Esophagus squamous epithelium (tissue), 5 donors: ENCODE data around the gene MLPH. TPM values are rescaled to one million over a fixed set of nuclear protein-coding genes. Genes with fewer than 3 reads are reported as not detected.

ENCODE experiments used
- DNase-seq: peaks from one replicate; lab custom pipeline; 2025; lab: John Stamatoyannopoulos, UW
- H3K27ac ChIP-seq, 4 donors: fragments of 200-600 bp; sonication (generic); one replicate each; pipeline ENCODE4 v1.5.1; 2016 to 2019; ENCODE audit warnings: mild to moderate bottlenecking in 1 of 4
- H3K27me3 ChIP-seq, 4 donors: fragments of 200-600 bp; sonication (generic); 1 replicate in 3 of 4; 2 replicates in 1 of 4; pipeline versions ENCODE4 v1.5.1 to v1.6.0; 2017 to 2021; ENCODE audit warnings: antibody characterized with exemption in 1 of 4
- H3K36me3 ChIP-seq, 3 donors: fragments of 200-600 bp; sonication (generic); one replicate each; pipeline ENCODE4 v1.5.1; 2016 to 2019
- H3K4me1 ChIP-seq, 3 donors: fragments of 200-600 bp; sonication (generic); one replicate each; pipeline ENCODE4 v1.5.1; 2017 to 2019
- H3K4me3 ChIP-seq, 4 donors: fragments of 200-600 bp; sonication (generic); 1 replicate in 3 of 4; 2 replicates in 1 of 4; pipeline ENCODE4 v1.5.1; 2016 to 2019; ENCODE audit warnings: mild to moderate bottlenecking in 2 of 4, moderate library complexity in 1 of 4
- H3K9me3 ChIP-seq, 3 donors: fragments of 200-600 bp; sonication (generic); one replicate each; pipeline ENCODE4 v1.5.1; 2016 to 2019
- POLR2A ChIP-seq, 4 donors: fragments of 450-650 bp; IDR thresholded peaks; one replicate each; pipeline ENCODE4 v1.6.1; 2017; ENCODE audit warnings: antibody characterized with exemption in 4 of 4, mild to moderate bottlenecking in 4 of 4, moderate library complexity in 3 of 4
- WGBS, 2 donors: methylation state at CpG; one replicate each; pipeline ENCODE4 v1.1.5; 2018; 5-methylcytosine and 5-hydroxymethylcytosine counted together
- intact Hi-C: fragments of 100-400 bp; cut with DNase I; formaldehyde crosslinking; loops from one replicate; pipeline ENCODE4 v1.15.0; 2022
- total RNA-seq, 4 donors: library from RNA; depleted of rRNA; stranded (reverse); fragments of >200 nt; gene quantifications; one replicate each; pipeline ENCODE4 v1.1.0, GENCODE V29; 2016
- TF ChIP-seq, protein P1 (sequence below), 6 experiments: fragments of 450-650 bp in 4 of 6; fragments of 200-600 bp in 2 of 6; sonication (generic) in 2 of 6; IDR thresholded peaks; one replicate each; pipeline ENCODE4 v1.5.1; 2016 to 2019; ENCODE audit warnings: antibody characterized with exemption in 6 of 6, mild to moderate bottlenecking in 4 of 6, moderate library complexity in 4 of 6
- donor health status: DM: yes; HTN: yes; CAD: no.

The MLPH gene
- total RNA-seq, 4 donors from 2014 or later = 1.8 to 10.5 (median 7.6) TPM

DNA sequence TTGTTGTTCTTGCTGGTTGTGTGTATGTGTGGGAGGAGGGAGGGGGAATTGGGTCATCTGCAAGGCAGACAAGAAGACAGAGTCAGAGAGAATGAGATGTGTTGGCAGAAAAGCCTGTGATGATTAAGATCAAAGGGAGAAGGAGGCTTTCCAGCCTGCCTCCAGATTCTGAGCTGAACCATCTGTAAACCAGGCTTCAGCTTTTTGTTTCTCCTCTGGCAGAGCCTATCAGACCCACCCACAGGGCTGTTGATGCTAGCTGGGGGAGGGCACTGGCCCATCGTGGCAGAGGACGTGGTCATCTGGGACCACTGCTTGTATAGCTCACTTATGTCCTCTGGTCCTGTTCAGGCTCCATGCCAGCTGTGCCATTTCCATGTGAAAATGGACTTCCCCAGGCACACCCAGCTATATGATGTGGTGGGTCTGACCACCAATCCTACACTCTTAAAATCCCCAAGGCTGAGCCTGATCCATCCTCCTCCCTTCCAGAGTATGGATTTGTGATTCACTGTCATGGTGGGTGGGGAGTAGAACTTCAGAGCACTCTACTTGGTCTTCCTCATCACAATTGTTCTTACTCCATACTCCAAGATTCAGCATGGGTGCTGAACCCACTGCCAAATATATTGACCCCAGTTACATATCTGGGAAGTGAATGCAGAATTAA lies 45.3 kb upstream of the MLPH start:
- WGBS, 2 donors = 33% methylated on average over 2 of the region's 2 CpGs
- Histone ChIP-seq H3K36me3 (no peaks in the 10 kb centered on the region), H3K9me3 (no peaks in the 10 kb centered on the region), H3K4me1 (peaks cover 0 to 24% (median 3%) of the 10 kb centered on the region in 3 donors), H3K27ac (peak overlapping the region in 3 of 4 donors; percentile 56 to 79 (median 75)), H3K27me3 (peaks cover 0 to 17% (median 0%) of the 10 kb centered on the region in 4 donors), H3K4me3 (no peak overlapping the region)
- intact Hi-C loops = no loop called here
- TF ChIP-seq POLR2A (IDR thresholded peaks at IDR 0.05) = no peak
- TF ChIP-seq, protein P1, sequence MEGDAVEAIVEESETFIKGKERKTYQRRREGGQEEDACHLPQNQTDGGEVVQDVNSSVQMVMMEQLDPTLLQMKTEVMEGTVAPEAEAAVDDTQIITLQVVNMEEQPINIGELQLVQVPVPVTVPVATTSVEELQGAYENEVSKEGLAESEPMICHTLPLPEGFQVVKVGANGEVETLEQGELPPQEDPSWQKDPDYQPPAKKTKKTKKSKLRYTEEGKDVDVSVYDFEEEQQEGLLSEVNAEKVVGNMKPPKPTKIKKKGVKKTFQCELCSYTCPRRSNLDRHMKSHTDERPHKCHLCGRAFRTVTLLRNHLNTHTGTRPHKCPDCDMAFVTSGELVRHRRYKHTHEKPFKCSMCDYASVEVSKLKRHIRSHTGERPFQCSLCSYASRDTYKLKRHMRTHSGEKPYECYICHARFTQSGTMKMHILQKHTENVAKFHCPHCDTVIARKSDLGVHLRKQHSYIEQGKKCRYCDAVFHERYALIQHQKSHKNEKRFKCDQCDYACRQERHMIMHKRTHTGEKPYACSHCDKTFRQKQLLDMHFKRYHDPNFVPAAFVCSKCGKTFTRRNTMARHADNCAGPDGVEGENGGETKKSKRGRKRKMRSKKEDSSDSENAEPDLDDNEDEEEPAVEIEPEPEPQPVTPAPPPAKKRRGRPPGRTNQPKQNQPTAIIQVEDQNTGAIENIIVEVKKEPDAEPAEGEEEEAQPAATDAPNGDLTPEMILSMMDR (IDR thresholded peaks at IDR 0.05) = no peak
- DNase-seq = no peak

DNA sequence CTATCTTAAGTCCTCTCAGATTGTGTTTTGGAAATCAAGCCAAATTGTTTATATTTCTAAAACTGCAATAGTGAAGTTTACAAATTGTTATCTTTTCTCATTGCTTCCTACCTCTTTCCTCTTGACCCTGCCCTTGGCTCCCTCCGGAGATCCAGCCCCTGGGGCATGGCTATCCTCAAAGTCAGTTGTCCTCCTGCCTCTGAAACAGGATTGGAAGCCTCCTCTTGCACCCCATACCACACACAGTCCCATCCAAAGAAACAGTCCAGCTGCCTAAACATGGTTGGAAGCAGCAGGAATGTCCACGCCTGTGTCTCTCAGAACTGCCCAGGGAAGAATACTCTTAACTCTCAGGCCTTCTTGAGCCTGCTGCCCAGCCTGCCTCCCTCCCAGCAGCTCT lies 43.0 kb upstream of the MLPH start:
- intact Hi-C loops = no loop called here
- no peak overlapping the region for H3K27ac ChIP-seq
- peaks cover 0 to 17% (median 0%) of the 10 kb centered on the region in 4 donors for H3K27me3 ChIP-seq
- 78 to 83% methylated on average over 1 to 2 of the region's 2 CpGs for WGBS, 2 donors
- H3K9me3 ChIP-seq = no peaks in the 10 kb centered on the region
- no peak overlapping the region for H3K4me3 ChIP-seq
- H3K36me3 ChIP-seq = no peaks in the 10 kb centered on the region
- TF ChIP-seq, protein P1 (IDR thresholded peaks at IDR 0.05) = no peak
- no peak for TF ChIP-seq POLR2A (IDR thresholded peaks at IDR 0.05)
- peaks cover 0 to 27% (median 9%) of the 10 kb centered on the region in 3 donors for H3K4me1 ChIP-seq
- no peak for DNase-seq

DNA sequence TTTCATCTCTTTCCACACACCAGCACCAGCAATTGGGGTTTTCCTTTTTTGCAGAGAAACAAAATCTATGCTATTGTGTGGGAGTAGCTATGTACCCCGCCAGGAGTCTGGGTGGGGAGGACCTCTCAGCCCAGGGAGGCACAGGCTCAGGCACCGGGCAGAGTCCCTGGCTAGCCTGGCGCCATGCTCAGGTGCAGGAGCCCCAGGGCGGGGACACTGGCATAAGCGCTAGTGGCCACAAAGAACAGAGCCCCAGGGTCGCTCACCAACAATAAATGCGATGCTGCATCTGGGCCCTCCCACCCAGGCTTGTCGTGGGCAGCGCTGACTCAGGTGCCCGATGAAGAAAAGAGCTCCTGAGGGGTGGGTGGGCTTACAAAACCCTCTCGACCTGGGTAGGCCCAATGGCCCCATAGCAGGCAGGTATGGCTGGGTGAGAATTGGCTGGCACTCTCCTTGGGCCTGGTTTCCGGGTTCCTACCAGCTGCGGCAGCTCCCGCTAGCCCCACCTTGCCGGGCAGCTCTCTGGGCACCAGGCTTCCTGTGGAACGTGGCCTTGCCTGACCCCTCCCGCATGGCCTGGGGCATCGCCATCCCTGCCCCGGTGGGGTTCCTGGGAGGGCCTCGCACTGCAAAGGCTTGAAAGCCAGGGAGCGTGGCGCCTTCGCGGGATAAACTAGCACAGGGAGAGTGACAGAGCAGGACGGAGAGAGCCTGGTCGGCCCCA lies 41.3 kb upstream of the MLPH start:
- intact Hi-C loops = no loop called here
- Histone ChIP-seq H3K27me3 (peaks cover 0 to 20% (median 0%) of the 10 kb centered on the region in 4 donors), H3K27ac (peak overlapping the region in 1 of 4 donors; percentile 52), H3K36me3 (no peaks in the 10 kb centered on the region), H3K4me1 (peaks cover 6 to 38% (median 21%) of the 10 kb centered on the region in 3 donors), H3K9me3 (no peaks in the 10 kb centered on the region), H3K4me3 (no peak overlapping the region)
- 73 to 87% methylated on average over 8 to 10 of the region's 26 CpGs for WGBS, 2 donors
- DNase-seq = no peak
- no peak for TF ChIP-seq POLR2A (IDR thresholded peaks at IDR 0.05)
- TF ChIP-seq, protein P1 (IDR thresholded peaks at IDR 0.05) = no peak

DNA sequence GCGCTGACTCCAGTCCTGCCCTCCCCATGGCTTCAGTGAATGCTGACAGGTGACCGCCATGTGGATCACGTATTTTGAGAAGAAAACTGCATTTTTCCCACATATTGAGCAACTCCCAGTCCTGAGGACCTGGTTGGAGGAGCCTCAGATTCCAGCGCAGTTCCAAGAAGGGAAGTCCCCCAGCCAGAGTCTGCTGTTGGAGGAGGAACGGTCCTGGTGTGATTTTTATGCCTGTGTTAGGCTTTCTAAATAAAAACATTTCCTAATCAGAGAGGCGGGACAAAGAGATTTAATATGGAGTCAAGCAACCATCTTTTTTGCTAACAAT lies 40.7 kb upstream of the MLPH start:
- peaks cover 6 to 38% (median 18%) of the 10 kb centered on the region in 3 donors for H3K4me1 ChIP-seq

More for the DNA sequence above, 40.7 kb upstream of the MLPH start:
- H3K27ac ChIP-seq = peak overlapping the region in 1 of 4 donors; percentile 52
- intact Hi-C loops = no loop called here
- DNase-seq = no peak
- H3K9me3 ChIP-seq = no peaks in the 10 kb centered on the region
- no peak overlapping the region for H3K4me3 ChIP-seq
- peaks cover 0 to 25% (median 0%) of the 10 kb centered on the region in 4 donors for H3K27me3 ChIP-seq
- WGBS, 2 donors = 76 to 95% methylated on average over 3 to 6 of the region's 6 CpGs
- no peaks in the 10 kb centered on the region for H3K36me3 ChIP-seq
- TF ChIP-seq POLR2A (IDR thresholded peaks at IDR 0.05) = no peak
- TF ChIP-seq, protein P1 (IDR thresholded peaks at IDR 0.05) = no peak
